HTR-8/SVneo (cell line): ENCODE data around the gene SFRP5.

ENCODE experiments used
- DNase-seq: peaks from one replicate; pipeline ENCODE4 v3.0.0; 2011; ENCODE audit warnings: low spot score, mixed read lengths; ENCODE audit not compliant: insufficient read length
- FAIRE-seq: peaks from 2 replicates; lab custom pipeline; 2011; peaks lifted over from hg19 to GRCh38; lab: Jason Lieb, UNC

Gene SFRP5

GRCh38 chr10:97766996-97767924, 4.5 kb downstream of the SFRP5 start:
- DNase-seq, result no peak
- FAIRE-seq, result no peak

GRCh38 chr10:97766106-97766810, 5.5 kb downstream of the SFRP5 start:
- FAIRE-seq (no peak), DNase-seq (no peak)

DNA sequence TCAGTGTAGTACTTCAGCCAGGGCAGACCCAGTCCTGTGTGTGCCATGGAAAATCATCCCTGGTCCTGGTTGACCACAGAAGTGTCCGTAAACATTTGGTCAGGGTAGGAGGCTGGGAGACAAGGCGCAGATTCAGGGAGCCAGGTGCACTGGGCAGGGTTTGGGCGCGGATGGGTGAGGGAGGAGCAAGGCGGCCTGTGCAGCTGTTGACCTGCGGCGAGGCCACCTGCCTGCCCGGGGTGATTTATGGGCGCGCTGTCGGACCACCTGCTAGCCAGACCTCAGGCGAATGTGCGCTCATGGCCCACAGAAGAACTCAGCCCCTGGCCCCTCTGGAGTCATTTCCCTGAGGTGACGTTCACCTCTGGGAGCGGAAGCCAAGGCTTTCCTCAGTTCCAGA, 6.6 kb downstream of the SFRP5 start:
- FAIRE-seq (no peak), DNase-seq (no peak)

DNA sequence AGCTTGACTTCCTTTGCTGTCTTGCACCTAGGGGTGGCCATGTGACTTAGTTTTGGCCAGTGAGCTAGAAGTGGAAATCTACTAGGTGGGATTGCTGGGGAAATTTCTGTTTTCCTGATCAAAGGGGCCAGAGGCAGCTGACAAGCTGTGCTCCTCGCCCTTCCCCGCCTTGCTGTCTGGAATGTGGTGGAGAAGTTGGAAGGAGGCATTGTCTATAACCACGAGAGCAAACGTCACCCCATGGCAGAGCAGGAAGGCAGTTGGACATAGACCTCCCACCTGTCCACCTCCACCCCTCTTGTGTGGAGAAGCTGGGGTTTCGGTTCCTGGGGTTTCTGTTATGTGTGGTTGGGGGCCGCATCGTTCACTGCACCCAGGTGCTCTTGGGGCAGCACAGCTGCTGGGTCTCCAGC, 7.3 kb downstream of the SFRP5 start:
- DNase-seq, result no peak
- no peak for FAIRE-seq

DNA sequence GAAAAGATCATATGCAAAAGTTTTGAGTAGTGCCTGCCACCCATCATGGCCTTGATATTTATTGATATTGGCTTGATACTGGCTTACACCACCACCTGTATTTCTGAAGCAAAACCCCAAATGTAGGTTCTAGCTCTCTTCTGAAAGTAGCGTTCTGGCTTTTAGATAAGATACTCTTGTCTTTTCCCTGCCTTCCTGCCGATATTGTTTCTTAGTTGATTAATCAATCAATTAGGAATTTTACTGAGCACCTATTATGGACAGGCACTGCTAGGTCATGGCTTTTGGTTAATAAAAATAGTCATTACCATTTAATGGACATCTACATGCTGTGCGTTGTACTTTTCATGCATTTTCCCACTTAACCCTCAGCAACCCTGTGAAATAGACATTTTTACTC, 7.9 kb downstream of the SFRP5 start:
- no peak for DNase-seq
- no peak for FAIRE-seq

DNA sequence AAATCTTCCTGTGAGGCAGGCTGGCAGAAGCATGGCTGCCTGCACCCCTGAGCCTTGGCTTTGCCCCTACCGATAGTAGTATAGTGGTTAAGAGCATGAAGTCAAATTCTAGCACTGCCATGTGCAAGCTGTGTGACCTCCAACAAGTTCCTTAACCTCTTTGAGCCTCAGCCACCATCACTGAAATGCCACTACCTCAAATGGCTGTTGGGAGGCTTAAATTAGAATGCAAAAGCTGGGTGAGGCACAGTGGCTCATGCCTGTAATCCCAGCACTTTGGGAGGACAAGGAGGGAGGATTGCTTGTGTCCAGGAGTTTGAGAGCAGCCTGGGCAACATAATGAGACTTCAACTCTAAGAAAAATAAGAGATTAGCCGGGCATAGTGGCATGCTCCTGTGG, 8.4 kb downstream of the SFRP5 start:
- DNase-seq, result no peak
- no peak for FAIRE-seq

DNA sequence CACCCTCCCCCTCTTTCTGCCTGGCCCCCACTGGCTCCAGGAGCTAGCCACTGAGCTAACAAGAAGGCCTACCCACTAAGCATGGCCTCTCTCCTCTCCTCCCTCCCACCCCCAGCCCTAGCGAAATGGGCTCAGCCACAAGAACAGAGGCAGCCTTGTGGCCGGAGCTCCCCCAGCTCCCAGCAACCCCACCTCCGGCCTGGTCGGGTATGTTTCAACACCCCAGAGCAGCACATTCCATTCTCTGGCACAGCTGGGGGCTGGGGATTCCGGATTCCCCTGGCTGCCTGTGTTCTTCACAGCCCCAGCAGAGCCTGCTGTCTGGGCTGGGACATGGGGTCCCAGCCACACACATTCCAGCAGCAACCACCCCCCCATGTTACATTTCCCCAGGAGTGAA, 9.0 kb downstream of the SFRP5 start:
- no peak for FAIRE-seq

GRCh38 chr10:97762056-97762455, 9.7 kb downstream of the SFRP5 start:
- FAIRE-seq, result no peak
- no peak for DNase-seq

More for the DNA sequence above, 9.0 kb downstream of the SFRP5 start:
- DNase-seq, result no peak

GRCh38 chr10:97761331-97761865, 10.4 kb downstream of the SFRP5 start:
- DNase-seq, result no peak
- no peak for FAIRE-seq

GRCh38 chr10:97760461-97761257, 11.1 kb downstream of the SFRP5 start:
- no peak for FAIRE-seq
- DNase-seq, result no peak

DNA sequence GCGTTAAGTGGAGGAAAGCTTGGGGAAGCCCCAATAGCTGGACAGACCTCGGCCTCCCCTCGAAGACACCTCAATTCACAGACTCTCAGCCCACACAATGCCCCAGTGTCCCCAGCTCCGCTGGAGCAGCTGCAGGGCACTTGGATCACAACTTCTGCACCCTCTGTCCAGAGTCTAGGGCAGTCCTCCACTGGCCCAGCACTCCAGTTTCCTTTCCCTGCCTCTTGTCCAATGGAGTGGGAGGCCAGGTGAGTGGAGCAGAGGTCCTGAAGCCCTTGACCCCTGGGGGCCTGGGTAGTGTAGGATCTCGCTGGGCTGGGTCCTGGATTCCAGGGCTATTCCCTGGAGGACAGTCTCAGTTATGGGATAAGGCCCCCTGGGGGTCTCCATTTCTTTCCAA, 11.9 kb downstream of the SFRP5 start:
- no peak for FAIRE-seq
- DNase-seq, result no peak

DNA sequence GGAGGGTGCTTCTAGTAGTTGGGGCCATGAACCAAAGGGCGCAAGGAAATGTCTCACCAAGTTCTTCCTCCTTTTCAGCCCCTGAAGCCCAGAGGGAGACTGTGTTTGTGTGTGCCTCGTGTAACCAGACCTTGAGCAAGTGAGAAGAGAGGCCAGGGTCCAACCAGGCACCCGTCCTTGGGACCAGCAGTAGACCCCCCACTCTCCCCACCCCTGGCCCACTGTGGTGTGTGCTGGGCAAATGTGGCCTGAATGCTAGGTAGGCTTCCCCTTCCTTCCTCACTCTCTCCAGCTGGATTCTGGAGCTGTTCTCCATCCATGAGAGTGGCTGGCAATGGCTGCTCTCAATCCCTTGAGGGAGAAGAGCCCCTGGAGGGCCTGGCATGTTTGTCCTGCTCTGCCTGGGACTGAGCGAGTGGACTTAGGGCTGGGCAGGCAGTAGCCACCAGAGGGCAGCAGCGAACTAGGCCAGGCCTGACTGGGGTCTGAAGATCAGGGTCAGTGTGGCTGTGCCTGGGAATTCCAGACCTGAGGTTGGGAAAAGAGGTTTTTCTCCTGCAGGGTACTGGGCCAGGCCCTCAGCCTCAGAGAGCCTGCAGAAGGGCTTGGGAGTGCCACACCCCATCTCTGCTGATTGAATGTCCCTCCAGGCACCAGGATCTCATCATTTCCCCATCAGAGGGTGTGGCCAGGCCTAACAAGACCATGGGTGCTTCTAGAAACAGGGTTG, 12.5 kb downstream of the SFRP5 start:
- peak; percentile 89 for DNase-seq
- FAIRE-seq, result peak; percentile 74

- no peak for FAIRE-seq
Measured at GRCh38 chr10:97757471-97757870, 14.3 kb downstream of the SFRP5 start.

DNA sequence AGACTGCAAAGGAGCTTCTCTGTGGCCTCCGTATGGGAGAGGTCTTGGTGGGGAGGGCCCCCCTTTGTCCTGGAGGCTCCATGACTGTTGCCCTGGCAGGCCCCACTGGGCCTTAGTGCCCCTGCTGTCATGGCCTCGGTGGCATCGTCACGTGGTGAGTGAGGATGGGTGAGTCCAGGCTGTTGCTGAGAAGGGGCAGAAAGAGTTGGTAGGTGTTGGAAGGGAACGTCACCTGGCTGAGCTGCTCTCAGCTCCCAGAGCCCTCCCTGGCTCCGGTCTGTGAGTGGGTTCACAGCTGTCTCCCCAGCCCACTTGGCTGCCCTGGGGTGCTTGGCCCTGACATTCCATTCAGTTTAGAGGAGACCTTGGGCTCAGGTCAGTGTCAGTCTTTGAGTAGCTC, 16.1 kb downstream of the SFRP5 start:
- FAIRE-seq, result no peak
- DNase-seq, result no peak

More at GRCh38 chr10:97757471-97757870, 14.3 kb downstream of the SFRP5 start:
- DNase-seq, result no peak

GRCh38 chr10:97754726-97755125, 17.1 kb downstream of the SFRP5 start:
- DNase-seq (no peak), FAIRE-seq (no peak)

DNA sequence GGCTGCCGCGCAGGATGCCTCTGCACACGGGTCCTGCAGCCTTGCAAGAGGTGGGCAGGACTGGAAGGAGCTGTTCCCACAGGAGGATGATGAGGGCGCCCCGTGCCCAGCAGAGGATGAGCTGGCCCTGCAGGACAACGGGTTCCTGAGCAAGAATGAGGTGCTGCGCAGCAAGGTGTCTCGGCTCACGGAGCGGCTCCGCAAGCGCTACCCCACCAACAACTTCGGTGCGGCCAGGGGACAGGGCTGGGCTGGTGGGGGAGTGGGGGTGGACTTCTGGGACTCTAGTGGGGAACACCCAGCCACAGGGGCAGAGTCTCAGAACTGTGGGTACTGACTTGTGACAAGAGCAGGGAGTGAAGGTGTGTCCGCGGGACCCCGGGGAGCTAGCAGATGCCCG, 18.8 kb downstream of the SFRP5 start:
- DNase-seq, result no peak
- FAIRE-seq, result no peak

DNA sequence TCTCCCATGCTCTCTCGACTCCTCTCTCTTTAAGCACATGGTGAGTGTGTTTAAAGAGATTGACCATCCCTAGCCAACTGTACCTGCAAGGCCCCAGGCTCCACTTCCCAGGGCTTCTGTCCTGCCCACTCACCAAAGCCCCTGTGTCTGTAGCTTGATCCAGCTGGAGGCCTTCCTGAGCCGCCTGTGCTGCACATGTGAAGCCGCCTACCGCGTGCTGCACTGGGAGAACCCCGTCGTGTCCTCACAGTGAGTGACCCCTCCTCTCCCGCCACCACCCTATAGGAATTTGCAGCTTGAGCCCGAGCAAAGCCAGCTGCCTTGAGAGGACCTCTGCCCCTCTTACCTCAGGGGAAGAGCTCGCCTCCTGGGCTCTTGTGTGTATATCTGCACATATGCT, 23.7 kb downstream of the SFRP5 start:
- FAIRE-seq, result no peak
- no peak for DNase-seq

DNA sequence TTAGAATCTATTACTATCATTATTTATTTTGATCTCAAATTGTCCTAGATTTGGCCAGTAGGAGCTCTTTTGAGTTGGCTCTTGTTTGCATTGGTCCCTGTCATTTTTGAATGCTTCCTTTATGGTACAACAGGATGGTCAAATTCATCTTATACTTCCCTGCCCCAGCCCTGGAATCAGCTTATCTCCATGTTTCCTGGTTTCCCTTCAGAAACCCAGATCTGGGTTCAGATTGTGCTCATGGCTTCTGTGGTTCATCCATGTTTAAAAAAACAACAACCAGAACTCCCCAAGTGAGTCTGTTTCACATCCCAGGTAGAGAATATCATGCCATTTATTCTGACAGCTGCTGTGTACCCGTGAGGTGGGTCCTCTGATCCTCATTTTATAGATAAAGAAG, 24.2 kb downstream of the SFRP5 start:
- FAIRE-seq (no peak), DNase-seq (no peak)

- no peak for DNase-seq
- no peak for FAIRE-seq
Measured at GRCh38 chr10:97744405-97745035, 27.3 kb downstream of the SFRP5 start.
